H1 (cell line): ENCODE data around the gene DENND2D. TPM values are rescaled to one million over a fixed set of nuclear protein-coding genes. Genes with fewer than 3 reads are reported as not detected.

Experiments used
- CTCF ChIA-PET: fragments of 300-600 bp; sonication (Branson Sonifier 250); formaldehyde crosslinking; loops from one replicate; lab custom pipeline; 2021; ENCODE audit not compliant: partially characterized antibody; lab: Charles Lee
- POLR2A ChIA-PET: fragments of 300-600 bp; sonication (Branson Sonifier 250); formaldehyde crosslinking; loops from one replicate; lab custom pipeline; 2021; ENCODE audit warnings: inconsistent platforms; ENCODE audit not compliant: partially characterized antibody; lab: Charles Lee
- DNase-seq, 2 experiments: peaks; one replicate each; pipeline versions ENCODE4 v3.0.0 to v3.0.0-alpha.2; 2010 to 2022; ENCODE audit warnings: low spot score in 2 of 2, low read depth in 1 of 2, mixed read lengths in 1 of 2
- FAIRE-seq: peaks from 2 replicates; lab custom pipeline; 2011; peaks lifted over from hg19 to GRCh38; lab: Jason Lieb, UNC
- H2AFZ ChIP-seq: 2 replicates; pipeline ENCODE4 v1.8.1; 2012; ENCODE audit warnings: low read length, inconsistent platforms
- H2AK5ac ChIP-seq: 2 replicates; pipeline ENCODE4 v1.6.1; 2013; ENCODE audit warnings: low read depth, low read length
- H2BK120ac ChIP-seq: replicated peaks from 2 replicates; pipeline ENCODE3; 2013; ENCODE audit warnings: low read depth, low read length, inconsistent platforms
- H2BK12ac ChIP-seq: 2 replicates; pipeline ENCODE4 v1.6.1; 2013; ENCODE audit warnings: low read depth, low read length
- H2BK15ac ChIP-seq: 2 replicates; pipeline ENCODE4 v1.6.1; 2013; ENCODE audit warnings: low read length
- H2BK20ac ChIP-seq: 2 replicates; pipeline ENCODE4 v1.6.1; 2013; ENCODE audit warnings: low read length
- H2BK5ac ChIP-seq: 2 replicates; pipeline ENCODE4 v1.6.1; 2013; ENCODE audit warnings: low read depth, low read length
- H3K14ac ChIP-seq: 2 replicates; pipeline ENCODE4 v1.6.1; 2013; ENCODE audit warnings: inconsistent platforms; ENCODE audit not compliant: insufficient read length
- H3K18ac ChIP-seq: 2 replicates; pipeline ENCODE4 v1.6.1; 2013; ENCODE audit warnings: low read length; ENCODE audit errors: extremely low read depth
- H3K23ac ChIP-seq: 2 replicates; pipeline ENCODE4 v1.6.1; 2013; ENCODE audit warnings: inconsistent platforms; ENCODE audit not compliant: insufficient read length
- H3K23me2 ChIP-seq: 2 replicates; pipeline ENCODE4 v1.6.1; 2013; ENCODE audit warnings: low read depth, low read length
- H3K27ac ChIP-seq: 2 replicates; pipeline ENCODE4 v1.6.1; 2011; ENCODE audit warnings: low read depth, low read length, inconsistent platforms
- H3K27me3 ChIP-seq, 4 experiments: replicated peaks in 1 of 4; 1 replicate in 1 of 4; 2 replicates in 3 of 4; pipeline versions ENCODE4 v1.6.1 to v1.8.1; 2011 to 2013; ENCODE audit warnings: low read length in 3 of 4, mild to moderate bottlenecking in 3 of 4, inconsistent platforms in 2 of 4, mixed read lengths in 2 of 4, moderate library complexity in 1 of 4; ENCODE audit not compliant: control insufficient read depth in 3 of 4, insufficient read depth in 3 of 4; ENCODE audit errors: extremely low read depth in 1 of 4
- H3K36me3 ChIP-seq, 4 experiments: 2 replicates each; pipeline versions ENCODE4 v1.6.1 to v1.8.1; 2011 to 2013; ENCODE audit warnings: mild to moderate bottlenecking in 4 of 4, low read length in 3 of 4, moderate library complexity in 2 of 4, control low read depth in 1 of 4, inconsistent platforms in 1 of 4; ENCODE audit not compliant: insufficient read depth in 4 of 4, control insufficient read depth in 2 of 4
- H3K4ac ChIP-seq: replicated peaks from 2 replicates; pipeline ENCODE3; 2013; ENCODE audit warnings: low read length, low read depth, mixed read lengths, inconsistent platforms; ENCODE audit not compliant: insufficient read length
- H3K4me1 ChIP-seq, 4 experiments: replicated peaks in 1 of 4; 1 replicate in 1 of 4; 2 replicates in 3 of 4; pipeline versions ENCODE4 v1.6.1 to v1.8.1; 2011 to 2013; ENCODE audit warnings: low read length in 3 of 4, inconsistent platforms in 2 of 4, mixed read lengths in 1 of 4; ENCODE audit not compliant: insufficient read depth in 4 of 4, control insufficient read depth in 3 of 4
- H3K4me2 ChIP-seq, 2 experiments: 2 replicates each; pipeline versions ENCODE4 v1.6.1 to v1.8.1; 2011 to 2013; ENCODE audit warnings: low read depth in 2 of 2, low read length in 2 of 2, control low read depth in 1 of 2, inconsistent platforms in 1 of 2, mild to moderate bottlenecking in 1 of 2; ENCODE audit not compliant: insufficient read depth in 1 of 2
- H3K4me3 ChIP-seq, 4 experiments: fragments of 200-600, 300-600 bp in 1 of 4; sonication (generic), shearing (Covaris generic), sonication (Bioruptor Twin) in 1 of 4; 2 replicates each; pipeline versions ENCODE4 v1.5.1 to v1.8.1; 2011 to 2016; ENCODE audit warnings: low read length in 4 of 4, low read depth in 3 of 4, control low read depth in 2 of 4, inconsistent platforms in 2 of 4, mild to moderate bottlenecking in 2 of 4, mixed read lengths in 1 of 4, moderate library complexity in 1 of 4; ENCODE audit not compliant: insufficient read depth in 2 of 4; ENCODE audit errors: extremely low read depth in 1 of 4
- H3K56ac ChIP-seq: replicated peaks from 2 replicates; pipeline ENCODE3; 2013; ENCODE audit warnings: low read depth, mild to moderate bottlenecking, mixed read lengths, low read length, inconsistent platforms; ENCODE audit not compliant: insufficient read length
- H3K79me1 ChIP-seq: 2 replicates; pipeline ENCODE4 v1.6.1; 2013; ENCODE audit warnings: low read depth, low read length, control low read depth
- H3K79me2 ChIP-seq, 2 experiments: 2 replicates each; pipeline versions ENCODE4 v1.6.1 to v1.8.1; 2012 to 2013; ENCODE audit warnings: low read length in 2 of 2, mild to moderate bottlenecking in 2 of 2, inconsistent platforms in 1 of 2; ENCODE audit not compliant: insufficient read depth in 2 of 2, control insufficient read depth in 1 of 2
- H3K9ac ChIP-seq, 4 experiments: replicated peaks in 1 of 4; 1 replicate in 1 of 4; 2 replicates in 3 of 4; pipeline versions ENCODE4 v1.6.1 to v1.8.1; 2011 to 2013; ENCODE audit warnings: low read depth in 3 of 4, low read length in 3 of 4, control low read depth in 2 of 4, mild to moderate bottlenecking in 2 of 4, moderate library complexity in 2 of 4, inconsistent platforms in 1 of 4; ENCODE audit errors: extremely low read depth in 1 of 4
- H3K9me3 ChIP-seq, 2 experiments: 2 replicates each; pipeline versions ENCODE4 v1.6.1 to v1.8.1; 2012 to 2013; ENCODE audit warnings: mild to moderate bottlenecking in 2 of 2, moderate library complexity in 2 of 2, control low read depth in 1 of 2, inconsistent platforms in 1 of 2, low read depth in 1 of 2, low read length in 1 of 2, mixed read lengths in 1 of 2; ENCODE audit not compliant: insufficient read depth in 2 of 2
- H4K20me1 ChIP-seq, 2 experiments: replicated peaks in 1 of 2; 2 replicates each; pipeline versions ENCODE3 to v1.8.1; 2011 to 2013; ENCODE audit warnings: inconsistent platforms in 2 of 2, low read length in 2 of 2, mild to moderate bottlenecking in 1 of 2; ENCODE audit not compliant: insufficient read depth in 2 of 2, control insufficient read depth in 1 of 2
- H4K5ac ChIP-seq: 2 replicates; pipeline ENCODE4 v1.6.1; 2013; ENCODE audit warnings: low read length, low read depth, mixed read lengths, inconsistent platforms; ENCODE audit not compliant: insufficient read length
- H4K8ac ChIP-seq: 2 replicates; pipeline ENCODE4 v1.8.0; 2013; ENCODE audit warnings: mild to moderate bottlenecking, moderate library complexity, low read length, inconsistent platforms; ENCODE audit not compliant: insufficient read depth; ENCODE audit errors: extremely low read depth
- H4K91ac ChIP-seq: replicated peaks from 2 replicates; pipeline ENCODE3; 2013; ENCODE audit warnings: low read length, mixed read lengths, inconsistent platforms; ENCODE audit not compliant: insufficient read length
- BACH1 ChIP-seq: IDR thresholded peaks from 2 replicates; pipeline ENCODE4 v1.6.1; 2012; ENCODE audit warnings: low read length, improper control_type of control experiment
- FOSL1 ChIP-seq: IDR thresholded peaks from 2 replicates; pipeline ENCODE4 v1.6.1; 2011; ENCODE audit warnings: mild to moderate bottlenecking, low read depth, low read length, moderate library complexity; ENCODE audit not compliant: insufficient read depth
- KDM1A ChIP-seq: fragments of 200-600, 300-600 bp; sonication (generic); IDR thresholded peaks from 2 replicates; pipeline ENCODE4 v1.7.1; 2016; ENCODE audit warnings: mild to moderate bottlenecking, low read length, borderline replicate concordance
- MAFK ChIP-seq: IDR thresholded peaks from 2 replicates; pipeline ENCODE4 v1.6.1; 2012; ENCODE audit warnings: low read depth, mild to moderate bottlenecking, improper control_type of control experiment, low read length
- PHF8 ChIP-seq: fragments of 200-600 bp; sonication (generic); conservative IDR thresholded peaks from 2 replicates; pipeline ENCODE4 v1.7.1; 2012; ENCODE audit warnings: low read depth, mild to moderate bottlenecking, inconsistent platforms, low read length, moderate library complexity
- POLR2AphosphoS5 ChIP-seq: IDR thresholded peaks from 2 replicates; pipeline ENCODE4 v1.6.1; 2011; ENCODE audit warnings: low read depth, low read length
- RAD21 ChIP-seq, 2 experiments: IDR thresholded peaks in 1 of 2; conservative IDR thresholded peaks in 1 of 2; 2 replicates each; pipeline ENCODE4 v1.6.1; 2011; ENCODE audit warnings: low read depth in 2 of 2, low read length in 2 of 2, improper control_type of control experiment in 1 of 2, inconsistent platforms in 1 of 2, mild to moderate bottlenecking in 1 of 2, moderate library complexity in 1 of 2
- RBBP5 ChIP-seq: IDR thresholded peaks from 2 replicates; pipeline ENCODE4 v1.7.1; 2012; ENCODE audit warnings: low read depth, mild to moderate bottlenecking, inconsistent platforms, low read length, moderate library complexity, borderline replicate concordance
- TAF7 ChIP-seq: optimal IDR thresholded peaks from 2 replicates; pipeline ENCODE3; 2011; ENCODE audit warnings: low read depth, mild to moderate bottlenecking, inconsistent platforms, low read length, moderate library complexity, borderline replicate concordance
- TEAD4 ChIP-seq: IDR thresholded peaks from 2 replicates; pipeline ENCODE4 v1.6.1; 2012; ENCODE audit warnings: low read depth, low read length, inconsistent platforms, mixed read lengths
- WGBS, 2 experiments: shearing (Covaris generic) in 1 of 2; methylation state at CpG; one replicate each; pipeline versions ENCODE4 v1.1.6 to v1.1.7; 2013 to 2015; ENCODE audit warnings: low lambda C conversion rate in 2 of 2, mixed read lengths in 2 of 2, inconsistent platforms in 1 of 2, low coverage in 1 of 2, missing lambda C conversion rate in 1 of 2; ENCODE audit not compliant: insufficient replicate concordance in 2 of 2, insufficient coverage in 1 of 2, insufficient read length in 1 of 2; ENCODE audit errors: extremely low coverage in 1 of 2, missing lambda C conversion rate in 1 of 2; 5-methylcytosine and 5-hydroxymethylcytosine counted together
- polyA plus RNA-seq, 7 experiments: library from polyadenylated mRNA; depleted of rRNA in 3 of 7; stranded (reverse) in 5 of 7; unstranded in 2 of 7; fragments of >200 nt in 5 of 7; fragments of 200-250 nt in 2 of 7; gene quantifications; 1 replicate in 5 of 7; 2 replicates in 1 of 7; 4 replicates in 1 of 7; pipeline versions ENCODE4 v1.2.1 to v1.2.3, GENCODE V29; 2011 to 2013; ENCODE audit warnings: missing spikeins in 2 of 7, mixed read lengths in 2 of 7
- total RNA-seq: library from RNA; stranded (reverse); fragmentation: NEBNext Ultra II Directional; extraction: Animal tissue kit (Norgen Biotek cat#: 25700); gene quantifications from 2 replicates; pipeline ENCODE4 v1.2.1, GENCODE V29; 2021

DENND2D gene
- total and polyA plus RNA-seq, 2 of the 8 experiments (the other 6 are each of a cell fraction or from before 2014, with no cell fraction given): 0.58 to 1.6 TPM

DNA sequence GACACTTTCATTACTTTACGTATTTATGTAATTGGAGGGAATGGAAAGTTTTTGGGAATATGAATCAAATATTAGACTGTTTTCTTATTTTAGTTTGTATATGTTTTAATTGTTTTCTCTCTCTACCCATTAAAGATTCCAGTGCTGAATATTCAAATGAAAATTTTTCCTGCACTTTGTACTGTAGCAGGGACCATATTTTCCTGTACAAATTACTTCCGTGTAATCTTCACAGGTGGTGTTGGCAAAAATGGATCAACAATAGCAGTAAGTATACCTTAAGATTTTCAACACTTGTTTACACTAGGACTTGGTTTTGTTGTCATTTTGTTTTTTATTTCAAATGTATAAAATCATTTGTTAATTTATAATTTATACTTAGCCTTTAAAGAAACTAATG lies 18.4 kb downstream of the DENND2D start:
- Histone ChIP-seq H2BK15ac (no peak overlapping the region), H3K23ac (no peak overlapping the region), H2AFZ (no peak overlapping the region), H4K8ac (no peak overlapping the region), H3K4ac (no peak overlapping the region), H3K79me2 (no peaks in the 10 kb centered on the region), H2BK120ac (no peak overlapping the region), H2BK20ac (no peak overlapping the region), H3K9me3 (no peaks in the 10 kb centered on the region), H3K9ac (no peak overlapping the region), H3K4me1 (no peaks in the 10 kb centered on the region), H2AK5ac (no peak overlapping the region), H2BK5ac (no peak overlapping the region), H3K18ac (no peak overlapping the region), H3K56ac (no peak overlapping the region), H3K27me3 (no peaks in the 10 kb centered on the region), H2BK12ac (no peak overlapping the region), H3K23me2 (no peaks in the 10 kb centered on the region), H3K27ac (no peak overlapping the region), H3K4me3 (no peak overlapping the region), H4K20me1 (no peaks in the 10 kb centered on the region), H3K79me1 (no peaks in the 10 kb centered on the region), H4K5ac (no peak overlapping the region), H3K14ac (no peak overlapping the region), H3K4me2 (no peak overlapping the region), H3K36me3 (peaks cover 0 to 20% (median 14%) of the 10 kb centered on the region in 4 experiments), H4K91ac (no peak overlapping the region)
- 86 to 100% methylated on average over 1 to 2 of the region's 2 CpGs for WGBS, 2 experiments
- ChIA-PET POLR2A (interaction anchor here (0.6 to 1.2 kb wide), 3 partner anchors 13 to 254 kb away, joined by 3 to 4 read pairs (median 3); no protein-coding TSS in a partner anchor), CTCF (no interaction called here)
- TF ChIP-seq TAF7: no peak
- TF ChIP-seq POLR2AphosphoS5: no peak
- no peak for TF ChIP-seq RAD21 (IDR thresholded peaks at IDR 0.05 in 1 of 2, conservative IDR thresholded peaks at IDR 0.05 in 1 of 2; ENCODE audit: low read depth in 2 of 2, low read length in 2 of 2)
- TF ChIP-seq PHF8: no peak
- TF ChIP-seq TEAD4: no peak
- TF ChIP-seq KDM1A: no peak
- TF ChIP-seq BACH1: no peak
- TF ChIP-seq RBBP5: no peak
- no peak for TF ChIP-seq MAFK
- TF ChIP-seq FOSL1: no peak
- DNase-seq (no peak), FAIRE-seq (no peak)
